Measurements from ENCODE around the gene PGAM1.
A peak's percentile ranks its signal among the peaks of the same experiment; 100 is the strongest.

Gene PGAM1

GRCh38 chr10:97427571-97428179 lies 1.7 kb downstream of the PGAM1 start:
- Histone ChIP-seq H3K36me3 (replicated peaks; ENCODE audit: insufficient read depth, low read length) (peaks cover 7% of the 10 kb centered on the region; the same call in 1 of the 2 replicates), H3K79me2 (ENCODE audit: low read length) (peaks cover 54% of the 10 kb centered on the region)

GRCh38 chr10:97428572-97428981 lies 2.6 kb downstream of the PGAM1 start:
- peaks cover 54% of the 10 kb centered on the region for H3K79me2 ChIP-seq (ENCODE audit: low read length)

More at GRCh38 chr10:97427571-97428179, 1.7 kb downstream of the PGAM1 start:
- DNase-seq: no peak
- H3K9ac ChIP-seq (ENCODE audit: low read length): peak overlapping the region; percentile 89; the same call in 1 of the 2 replicates
- H3K4me2 ChIP-seq (ENCODE audit: low read depth, low read length): peak overlapping the region; percentile 87
- H3F3A ChIP-seq (ENCODE audit: insufficient read depth, low read length): peaks cover 6% of the 10 kb centered on the region
- H3K9me2 ChIP-seq (replicated peaks; ENCODE audit: insufficient read depth, low read length): no peaks in the 10 kb centered on the region
- peaks cover 11% of the 10 kb centered on the region for H4K20me1 ChIP-seq (ENCODE audit: insufficient read depth, low read length)
- no peak overlapping the region for H2AFZ ChIP-seq (ENCODE audit: low read length)
- TF ChIP-seq CTCF (IDR thresholded peaks at IDR 0.05; ENCODE audit: low read length) (no peak), EZH2phosphoT487 (IDR thresholded peaks at IDR 0.05; ENCODE audit: low read length) (no peak), EZH2 (optimal IDR thresholded peaks at IDR 0.05; ENCODE audit: low read depth, low read length) (no peak)
- H3K27me3 ChIP-seq (replicated peaks; ENCODE audit: insufficient read depth, low read length): no peaks in the 10 kb centered on the region
- H3K4me1 ChIP-seq (ENCODE audit: low read length): peaks cover 14% of the 10 kb centered on the region
- peak overlapping the region; percentile 93 for H3K4me3 ChIP-seq (ENCODE audit: low read length)
- no peaks in the 10 kb centered on the region for H3K9me3 ChIP-seq (replicated peaks; ENCODE audit: insufficient read depth, low read length)
- no peak overlapping the region for H3K27ac ChIP-seq (ENCODE audit: low read length)

GRCh38 chr10:97434055-97434454 lies 8.1 kb downstream of the PGAM1 start:
- Histone ChIP-seq H3K36me3 (replicated peaks; ENCODE audit: insufficient read depth, low read length) (peaks cover 7% of the 10 kb centered on the region; the same call in 1 of the 2 replicates), H3K9ac (ENCODE audit: low read length) (no peak overlapping the region), H3F3A (ENCODE audit: insufficient read depth, low read length) (peaks cover 21% of the 10 kb centered on the region), H3K79me2 (ENCODE audit: low read length) (peaks cover 24% of the 10 kb centered on the region), H3K4me2 (ENCODE audit: low read depth, low read length) (no peak overlapping the region), H3K9me3 (replicated peaks; ENCODE audit: insufficient read depth, low read length) (no peaks in the 10 kb centered on the region), H3K4me1 (ENCODE audit: low read length) (no peaks in the 10 kb centered on the region), H3K27ac (ENCODE audit: low read length) (no peak overlapping the region), H3K9me2 (replicated peaks; ENCODE audit: insufficient read depth, low read length) (no peaks in the 10 kb centered on the region), H2AFZ (ENCODE audit: low read length) (no peak overlapping the region), H3K27me3 (replicated peaks; ENCODE audit: insufficient read depth, low read length) (no peaks in the 10 kb centered on the region), H4K20me1 (ENCODE audit: insufficient read depth, low read length) (peaks cover 8% of the 10 kb centered on the region; the same call in 1 of the 2 replicates), H3K4me3 (ENCODE audit: low read length) (no peak overlapping the region)
- TF ChIP-seq CTCF (IDR thresholded peaks at IDR 0.05; ENCODE audit: low read length) (no peak), EZH2phosphoT487 (IDR thresholded peaks at IDR 0.05; ENCODE audit: low read length) (no peak), EZH2 (optimal IDR thresholded peaks at IDR 0.05; ENCODE audit: low read depth, low read length) (no peak)
- no peak for DNase-seq

More at GRCh38 chr10:97428572-97428981, 2.6 kb downstream of the PGAM1 start:
- Histone ChIP-seq H2AFZ (ENCODE audit: low read length) (no peak overlapping the region), H3K27me3 (replicated peaks; ENCODE audit: insufficient read depth, low read length) (no peaks in the 10 kb centered on the region), H3K9me2 (replicated peaks; ENCODE audit: insufficient read depth, low read length) (no peaks in the 10 kb centered on the region), H3K9ac (ENCODE audit: low read length) (no peak overlapping the region), H3K4me1 (ENCODE audit: low read length) (peaks cover 14% of the 10 kb centered on the region), H3K4me3 (ENCODE audit: low read length) (peak overlapping the region; percentile 93; the same call in 1 of the 2 replicates), H3K36me3 (replicated peaks; ENCODE audit: insufficient read depth, low read length) (peaks cover 7% of the 10 kb centered on the region; the same call in 1 of the 2 replicates), H3F3A (ENCODE audit: insufficient read depth, low read length) (peaks cover 9% of the 10 kb centered on the region), H3K9me3 (replicated peaks; ENCODE audit: insufficient read depth, low read length) (no peaks in the 10 kb centered on the region), H3K4me2 (ENCODE audit: low read depth, low read length) (peak overlapping the region; percentile 87; the same call in 1 of the 2 replicates), H3K27ac (ENCODE audit: low read length) (no peak overlapping the region), H4K20me1 (ENCODE audit: insufficient read depth, low read length) (peaks cover 11% of the 10 kb centered on the region)
- TF ChIP-seq CTCF (IDR thresholded peaks at IDR 0.05; ENCODE audit: low read length) (no peak), EZH2 (optimal IDR thresholded peaks at IDR 0.05; ENCODE audit: low read depth, low read length) (no peak), EZH2phosphoT487 (IDR thresholded peaks at IDR 0.05; ENCODE audit: low read length) (no peak)
- no peak for DNase-seq
